HG03108 (cell line): ENCODE data around the gene IPP.
"Not testable (repeated sequence)": the region's sequence is repeated elsewhere in the genome, so short reads cannot be mapped to it uniquely, and the experiment has no call there.

Source experiments
- ATAC-seq: cut with Tn5 transposase; IDR thresholded peaks from one replicate; pipeline ENCODE4 v1.9.1; 2021; ENCODE audit warnings: moderate library complexity; ENCODE audit not compliant: unreplicated experiment

Gene IPP

DNA sequence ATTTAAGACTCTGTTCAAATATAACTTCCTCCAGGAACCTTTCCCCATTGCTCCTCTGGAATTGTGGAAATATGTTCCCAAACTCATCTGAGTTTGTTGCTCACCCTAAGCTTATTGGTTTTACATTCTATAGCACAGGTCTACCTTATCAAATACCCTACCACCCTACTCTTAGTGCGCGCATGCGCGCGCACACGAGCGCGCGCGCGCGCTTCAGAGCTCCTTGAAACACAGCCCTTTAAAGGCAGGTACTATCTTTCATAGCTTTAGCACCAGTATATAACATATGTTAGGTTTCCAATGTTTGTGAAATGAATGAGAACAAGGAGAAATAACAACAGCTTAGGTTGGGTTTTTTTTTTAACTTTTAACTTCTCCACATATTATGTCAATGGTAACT, 3.5 kb downstream of the IPP start:
- no peak for ATAC-seq

DNA sequence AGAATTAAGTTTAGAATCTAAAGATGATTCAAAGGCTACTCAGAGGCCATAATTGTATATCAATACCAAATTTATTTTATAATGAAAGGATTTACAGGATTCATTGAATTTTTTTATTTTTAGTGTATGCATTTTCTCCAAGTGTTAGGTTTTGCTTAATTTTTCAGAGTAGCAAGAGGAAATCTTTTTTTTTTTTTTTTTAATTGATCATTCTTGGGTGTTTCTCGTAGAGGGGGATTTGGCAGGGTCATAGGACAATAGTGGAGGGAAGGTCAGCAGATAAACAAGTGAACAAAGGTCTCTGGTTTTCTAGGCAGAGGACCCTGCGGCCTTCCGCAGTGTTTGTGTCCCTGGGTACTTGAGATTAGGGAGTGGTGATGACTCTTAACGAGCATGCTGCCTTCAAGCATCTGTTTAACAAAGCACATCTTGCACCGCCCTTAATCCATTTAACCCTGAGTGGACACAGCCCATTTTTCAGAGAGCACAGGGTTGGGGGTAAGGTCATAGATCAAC, 10.8 kb downstream of the IPP start:
- ATAC-seq = not testable (repeated sequence)

DNA sequence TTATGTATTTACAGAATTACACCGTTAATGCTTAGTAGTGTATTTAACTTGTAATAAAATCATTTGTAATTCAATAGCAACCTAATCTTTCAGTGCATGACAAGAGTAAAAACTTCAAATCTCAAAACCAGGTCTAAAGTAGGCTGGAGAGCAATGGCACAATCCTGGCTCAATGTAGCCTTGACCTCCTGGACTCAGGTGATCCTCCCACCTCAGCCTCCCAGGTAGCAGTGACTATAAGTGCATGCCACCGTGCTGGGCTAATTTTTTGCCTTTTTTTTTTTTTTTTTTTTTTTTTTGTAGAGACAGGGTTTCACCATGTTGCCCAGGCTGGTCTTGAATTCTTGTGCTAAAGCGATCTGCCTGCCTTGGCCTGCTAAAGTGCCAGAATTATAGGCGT, 11.3 kb downstream of the IPP start:
- ATAC-seq = no peak

DNA sequence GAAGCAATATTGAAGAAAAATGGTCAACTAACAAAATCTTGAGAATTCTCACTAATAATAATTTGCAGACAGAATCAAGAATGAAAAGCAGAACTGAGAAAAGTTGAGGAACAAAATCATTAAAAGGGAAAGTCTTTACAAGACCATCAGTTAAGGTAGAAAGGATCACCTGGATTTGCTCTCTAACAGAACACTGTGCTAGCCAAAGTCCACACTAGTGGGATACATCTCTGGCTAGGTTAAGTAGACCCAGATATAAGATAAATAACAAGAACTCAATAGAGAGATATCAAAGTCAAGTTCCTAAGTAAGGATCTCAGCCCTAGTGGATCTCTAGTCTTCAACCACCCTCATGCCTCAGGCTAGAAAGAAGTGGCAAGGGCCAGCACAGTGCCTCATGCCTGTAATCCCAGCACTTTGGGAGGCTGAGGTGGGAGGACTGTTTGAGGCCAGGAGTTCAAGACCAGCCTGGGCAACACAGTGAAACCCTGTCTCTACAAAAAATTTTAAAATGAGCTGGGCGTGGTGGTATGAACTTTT, 19.6 kb downstream of the IPP start:
- no peak for ATAC-seq

DNA sequence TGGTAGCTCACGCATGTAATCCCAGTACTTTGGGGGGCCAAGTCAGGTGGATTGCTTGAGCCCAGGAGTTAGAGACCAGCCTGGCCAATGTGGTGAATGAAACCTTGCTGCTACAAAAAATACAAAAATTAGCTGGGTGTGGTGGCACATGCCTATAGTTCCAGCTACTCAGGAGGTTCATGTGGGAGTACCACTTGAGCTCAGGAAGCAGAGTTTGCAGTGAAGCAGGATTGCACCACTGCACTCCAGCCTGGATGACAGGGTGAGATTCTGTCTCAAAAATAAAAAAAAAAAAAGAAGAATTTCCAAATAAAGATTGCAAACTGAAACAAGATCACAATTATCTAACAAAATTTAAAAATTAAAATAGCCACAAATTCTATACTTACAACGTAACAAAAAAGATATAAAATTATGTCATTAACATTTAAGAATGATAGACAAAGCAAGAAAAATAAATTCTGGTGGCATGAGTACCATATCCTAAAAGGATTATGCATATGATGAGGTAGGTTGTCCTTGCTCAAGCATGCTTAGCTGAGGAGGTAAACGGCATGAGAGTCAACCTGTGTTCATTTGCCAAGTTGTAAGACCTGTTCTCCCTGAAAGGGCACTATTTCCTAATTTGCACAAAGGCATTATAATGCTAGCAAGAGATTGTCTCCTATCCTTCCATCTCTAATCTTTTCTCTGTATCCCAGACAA, 20.2 kb downstream of the IPP start:
- ATAC-seq = no peak

DNA sequence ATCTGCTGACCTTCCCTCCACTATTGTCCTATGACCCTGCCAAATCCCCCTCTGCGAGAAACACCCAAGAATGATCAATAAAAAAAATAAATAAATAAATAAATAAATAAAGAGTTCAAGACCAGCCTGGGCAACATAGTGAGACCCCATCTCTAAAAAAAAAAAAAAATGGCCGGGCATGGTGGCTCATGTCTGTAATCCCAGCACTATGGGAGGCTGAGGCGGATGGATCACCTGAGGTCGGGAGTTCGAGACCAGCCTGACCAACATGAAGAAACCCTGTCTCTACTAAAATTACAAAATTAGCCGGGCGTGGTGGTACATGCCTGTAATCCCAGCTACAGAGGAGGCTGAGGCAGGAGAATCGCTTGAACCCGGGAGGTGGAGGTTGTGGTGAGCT, 24.4 kb downstream of the IPP start:
- ATAC-seq = not testable (repeated sequence)

DNA sequence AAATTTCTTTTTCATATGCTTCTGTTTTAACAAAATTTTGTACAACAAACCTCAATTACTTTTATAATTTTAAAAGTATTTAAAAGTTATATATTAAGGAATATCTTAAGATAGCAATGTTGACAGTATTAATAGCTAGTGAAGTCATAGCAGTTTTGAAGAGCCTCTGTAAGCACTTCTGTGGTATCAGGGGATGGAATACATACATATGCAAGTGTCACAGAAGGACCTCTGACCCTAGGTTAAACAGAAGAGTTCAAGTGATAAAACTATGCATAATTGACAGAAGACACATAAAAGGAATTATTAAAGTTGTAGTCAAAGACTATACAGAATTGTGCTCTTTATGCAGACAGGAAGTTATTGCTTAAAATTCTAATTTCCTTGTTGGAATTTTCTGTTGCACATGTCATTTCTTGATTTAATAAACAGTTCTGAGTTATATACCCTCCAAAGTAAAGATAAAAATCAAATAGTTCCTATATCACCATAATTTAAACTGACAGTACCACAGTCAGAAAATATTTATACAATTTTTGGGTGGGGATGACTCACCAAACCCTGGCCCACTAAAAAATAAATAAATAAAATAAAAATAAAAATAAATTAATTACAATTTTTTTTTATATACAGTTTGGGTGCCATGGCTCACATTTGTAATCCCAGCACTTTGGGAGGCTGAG, 27.1 kb downstream of the IPP start:
- ATAC-seq = no peak

DNA sequence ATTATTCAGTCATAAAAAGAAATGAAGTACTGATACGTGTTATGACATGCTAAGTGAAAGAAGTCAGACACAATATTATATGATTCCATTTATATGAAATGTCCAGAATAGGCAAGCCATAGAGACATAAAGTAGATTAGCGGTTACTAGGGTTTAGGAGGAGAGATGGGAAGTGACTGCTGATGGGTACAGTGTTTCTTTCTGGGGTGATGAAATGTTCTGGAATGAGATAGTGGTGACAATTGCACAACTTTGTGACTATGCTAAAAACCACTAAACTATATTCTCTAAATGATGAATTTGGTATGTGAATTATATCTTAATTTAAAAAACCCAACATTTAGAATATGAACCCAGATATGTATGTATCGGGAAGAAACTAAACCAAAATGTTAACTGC, 27.6 kb downstream of the IPP start:
- no peak for ATAC-seq

DNA sequence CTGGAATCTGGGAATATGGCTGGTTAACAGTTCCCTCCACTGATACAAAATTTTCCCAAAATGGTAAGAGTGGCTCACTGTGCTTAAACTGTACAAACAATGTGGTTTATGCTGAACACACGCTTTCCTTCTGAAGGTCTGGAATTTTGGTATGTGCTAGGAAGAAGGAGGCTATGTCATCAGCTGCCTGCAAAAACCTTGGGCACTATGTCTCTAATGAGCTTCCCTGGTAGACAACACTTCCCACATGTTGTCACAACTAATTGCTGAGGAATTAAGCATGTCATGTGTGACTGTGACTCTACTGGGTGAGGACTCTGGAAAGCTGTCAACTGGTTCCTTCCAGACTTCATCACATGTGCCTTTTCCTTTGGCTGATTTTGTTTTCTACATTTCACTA, 29.2 kb downstream of the IPP start:
- no peak for ATAC-seq

DNA sequence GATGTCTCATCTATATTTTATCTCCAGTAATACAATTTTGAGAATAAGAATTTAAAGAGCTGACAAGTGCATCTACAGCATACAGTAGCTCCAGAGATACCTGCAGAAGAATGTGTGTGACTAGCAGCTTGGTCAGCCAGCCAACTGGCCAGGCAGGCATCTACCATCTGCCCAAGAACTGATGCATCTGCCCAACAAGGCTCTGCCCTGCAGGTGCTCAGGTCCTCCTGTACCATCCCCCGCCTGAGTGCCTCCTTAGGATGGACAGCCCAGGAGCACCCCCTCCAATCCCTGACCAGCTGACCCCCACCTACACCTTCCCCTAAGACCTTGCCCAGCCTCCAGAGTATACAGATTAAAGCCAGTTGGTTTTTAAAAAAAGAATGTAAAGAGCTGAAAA, 32.2 kb downstream of the IPP start:
- ATAC-seq = no peak

DNA sequence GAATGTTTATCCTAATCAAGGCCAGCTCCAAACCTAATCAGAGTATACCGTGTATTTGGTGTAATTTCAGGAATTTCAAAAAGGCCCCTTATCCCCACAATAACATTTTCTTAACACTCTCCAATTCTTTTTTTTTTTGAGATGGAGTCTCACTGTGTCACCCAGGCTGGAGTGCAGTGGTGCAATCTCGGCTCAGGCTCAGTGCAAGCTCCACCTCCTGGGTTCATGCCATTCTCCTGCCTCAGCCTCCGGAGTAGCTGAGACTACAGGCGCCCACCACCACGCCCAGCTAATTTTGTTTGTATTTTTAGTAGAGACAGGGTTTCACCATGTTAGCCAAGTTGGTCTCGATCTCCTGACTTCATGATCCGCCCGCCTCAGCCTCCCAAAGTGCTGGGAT, 33.1 kb downstream of the IPP start:
- not testable (repeated sequence) for ATAC-seq

DNA sequence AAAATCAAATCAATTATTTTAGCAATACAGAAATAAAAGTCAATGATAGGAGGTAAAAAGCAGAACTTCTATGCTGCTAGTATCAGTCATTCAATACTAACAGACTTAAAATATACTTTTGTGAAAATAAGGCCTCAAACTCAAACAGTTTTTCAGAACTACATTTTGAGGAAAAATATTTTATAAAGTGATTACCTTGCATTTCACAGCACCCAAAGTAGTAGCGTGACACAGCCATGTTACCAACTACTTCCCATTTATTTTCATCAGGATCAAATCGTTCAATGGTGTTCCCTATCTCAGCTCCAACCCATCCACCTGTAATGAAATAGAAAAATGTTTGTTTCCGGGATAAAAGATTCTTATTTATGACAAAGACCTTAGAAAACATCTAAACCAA, 33.8 kb downstream of the IPP start:
- no peak for ATAC-seq

DNA sequence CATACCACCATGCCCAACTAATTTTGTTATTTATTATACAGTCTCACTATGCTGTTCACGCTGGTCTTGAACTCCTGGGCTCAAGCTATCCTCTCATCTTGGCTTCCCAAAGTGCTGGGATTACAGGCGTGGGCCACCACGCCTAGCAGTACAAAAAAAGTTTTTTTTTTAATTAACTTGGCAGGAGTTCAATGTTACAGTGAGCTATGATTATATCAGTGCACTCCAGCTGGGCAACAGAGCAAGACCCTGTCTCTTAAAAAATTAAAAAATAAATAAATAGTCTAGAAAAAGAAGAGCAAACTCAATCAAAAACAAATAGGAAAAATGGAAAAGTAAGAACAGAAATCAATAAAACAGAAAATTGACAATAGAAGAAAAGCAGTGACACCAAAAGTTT, 36.7 kb downstream of the IPP start:
- ATAC-seq = no peak

DNA sequence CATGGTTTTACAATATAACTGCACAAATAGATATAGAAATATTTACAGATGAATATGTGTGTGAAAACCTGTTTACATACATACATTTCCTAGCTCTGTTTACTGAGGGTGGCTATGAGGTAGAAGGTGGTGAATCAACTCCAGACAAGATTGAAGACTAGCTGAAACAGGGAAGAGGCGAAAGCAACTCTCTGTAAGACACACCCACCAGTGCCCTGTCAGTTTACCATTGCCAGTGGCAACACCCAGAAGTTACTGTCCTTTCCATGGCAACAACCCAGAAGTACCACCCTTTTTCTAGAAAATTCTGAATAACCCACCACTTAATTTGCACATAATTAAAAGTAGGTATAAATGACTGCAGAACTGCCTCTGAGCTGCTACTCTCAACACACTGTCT, 45.8 kb downstream of the IPP start:
- no peak for ATAC-seq

DNA sequence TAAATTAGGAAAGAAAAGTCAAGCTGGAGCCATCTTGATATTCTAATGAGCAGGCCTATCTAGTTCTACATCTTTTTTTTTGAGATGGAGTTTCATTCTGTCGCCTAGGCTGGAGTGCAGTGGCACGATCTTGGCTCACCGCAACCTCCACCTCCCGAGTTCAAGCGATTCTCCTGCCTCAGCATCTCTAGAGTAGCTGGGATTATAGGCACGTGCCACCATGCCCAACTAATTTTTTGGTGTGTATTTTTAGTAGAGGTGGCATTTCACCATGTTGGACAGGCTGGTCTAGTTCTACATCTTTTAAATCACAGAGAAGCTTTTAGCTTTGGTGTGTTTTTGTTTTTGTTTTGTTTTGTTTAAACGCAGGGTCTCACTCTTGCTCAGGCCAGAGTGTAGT, 55.6 kb downstream of the IPP start:
- ATAC-seq = no peak

DNA sequence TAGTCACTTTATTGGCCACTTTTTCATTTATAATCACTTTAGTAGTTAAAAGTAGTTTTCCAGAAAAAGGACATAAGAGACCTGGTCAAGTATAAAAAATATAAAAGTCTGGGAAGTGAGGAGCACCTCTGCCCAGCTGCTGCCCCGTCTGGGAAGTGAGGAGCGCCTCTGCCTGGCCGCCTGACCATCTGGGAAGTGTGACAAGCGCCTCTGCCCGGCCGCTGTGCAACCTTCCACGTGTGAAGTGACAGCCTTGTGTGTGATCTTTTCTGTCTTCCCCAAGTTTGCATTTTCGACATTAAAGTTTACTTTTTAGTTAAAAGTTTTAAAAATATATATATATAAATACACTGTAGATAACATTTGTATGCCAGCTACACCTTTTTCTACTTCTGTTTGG, 56.6 kb downstream of the IPP start:
- ATAC-seq = not testable (repeated sequence)

DNA sequence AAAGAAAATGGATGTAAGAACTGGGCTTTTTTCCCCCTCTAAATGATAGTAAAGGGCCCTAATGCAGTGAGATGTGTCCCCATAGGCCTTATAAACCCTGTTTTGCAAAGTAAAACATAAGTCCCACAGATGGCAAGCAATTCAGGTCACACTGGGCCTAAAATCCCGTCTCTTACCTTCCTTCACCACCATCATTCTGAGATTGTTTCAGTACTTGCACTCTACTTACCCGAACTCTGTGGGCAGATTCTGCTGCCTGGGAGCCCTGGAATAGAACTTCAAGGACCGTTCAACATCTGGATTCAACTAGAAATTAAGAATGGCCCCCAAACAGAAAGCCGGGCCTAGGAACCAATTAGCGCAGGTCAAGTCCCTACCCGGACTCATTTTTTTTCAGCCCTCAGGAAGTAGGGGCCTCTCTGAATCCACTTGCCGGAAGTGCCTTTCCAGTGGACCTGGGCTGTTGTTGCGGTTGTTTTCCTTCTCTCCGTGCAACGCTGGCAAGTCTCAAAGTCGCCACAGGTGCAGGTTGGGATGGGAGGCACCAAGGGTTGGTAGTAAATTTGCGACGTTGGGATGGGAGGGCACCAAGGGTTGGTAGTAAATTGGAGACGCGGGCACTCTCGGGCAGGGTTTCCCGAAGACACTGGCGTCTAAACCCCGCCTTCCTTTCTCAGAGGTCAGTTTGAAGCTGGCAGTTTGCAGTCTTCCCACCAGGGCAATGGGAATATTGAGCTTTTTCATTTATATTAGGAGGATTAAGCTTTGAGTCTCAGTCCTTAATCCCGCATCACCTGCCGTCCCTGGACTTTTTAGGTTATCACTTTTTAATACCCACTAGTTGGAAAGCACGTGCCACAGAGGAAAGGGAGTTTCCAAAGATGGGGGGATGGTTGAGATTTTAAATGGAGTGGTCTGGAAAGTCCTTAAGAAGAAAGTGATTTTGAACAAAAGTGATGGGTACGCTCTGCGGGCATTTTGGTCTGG, 62.4 kb downstream of the IPP start, which contains the start of gene TMEM69:
Gene TMEM69 (plus strand): TSS at position 428 of the 987 bp plus-strand sequence. CDS start 2,888 bp downstream, outside the sequence.
- no peak for ATAC-seq

DNA sequence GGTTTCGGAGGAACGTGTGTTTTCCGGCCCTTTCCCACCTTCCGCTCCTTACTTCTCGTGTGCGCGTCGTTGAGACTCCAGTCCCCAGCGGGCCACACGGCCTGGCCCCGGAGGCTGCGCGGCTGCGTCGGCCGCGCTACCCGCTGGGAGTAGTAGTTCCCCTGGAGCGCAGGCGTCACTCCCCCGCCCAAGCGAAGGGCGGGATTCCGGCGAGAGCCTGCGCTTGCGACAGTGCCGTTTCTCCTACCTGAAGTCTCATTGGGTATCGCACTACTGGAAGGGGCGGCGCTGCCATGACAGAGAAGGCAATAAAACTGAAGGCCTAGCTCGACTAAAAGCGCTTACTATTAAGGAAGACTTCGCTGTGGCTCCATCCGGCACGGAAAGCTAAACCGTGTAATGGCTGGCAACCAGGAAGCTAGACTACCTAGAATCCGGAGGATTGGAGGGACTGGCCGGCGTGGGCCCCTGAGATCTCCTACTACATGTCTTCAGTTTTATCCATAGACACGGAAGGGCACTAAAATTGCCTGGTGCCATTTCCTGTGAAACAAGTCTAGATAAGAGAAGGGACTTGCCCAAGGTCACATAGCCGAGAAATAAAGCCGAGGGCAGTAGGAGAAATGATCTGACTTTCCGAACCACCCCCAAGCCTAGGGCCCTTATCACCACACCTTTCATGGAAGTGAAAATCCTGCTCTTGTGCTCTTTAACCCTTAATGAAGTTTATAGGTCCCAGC, 63.3 kb downstream of the IPP start:
- ATAC-seq = peak; percentile 81

DNA sequence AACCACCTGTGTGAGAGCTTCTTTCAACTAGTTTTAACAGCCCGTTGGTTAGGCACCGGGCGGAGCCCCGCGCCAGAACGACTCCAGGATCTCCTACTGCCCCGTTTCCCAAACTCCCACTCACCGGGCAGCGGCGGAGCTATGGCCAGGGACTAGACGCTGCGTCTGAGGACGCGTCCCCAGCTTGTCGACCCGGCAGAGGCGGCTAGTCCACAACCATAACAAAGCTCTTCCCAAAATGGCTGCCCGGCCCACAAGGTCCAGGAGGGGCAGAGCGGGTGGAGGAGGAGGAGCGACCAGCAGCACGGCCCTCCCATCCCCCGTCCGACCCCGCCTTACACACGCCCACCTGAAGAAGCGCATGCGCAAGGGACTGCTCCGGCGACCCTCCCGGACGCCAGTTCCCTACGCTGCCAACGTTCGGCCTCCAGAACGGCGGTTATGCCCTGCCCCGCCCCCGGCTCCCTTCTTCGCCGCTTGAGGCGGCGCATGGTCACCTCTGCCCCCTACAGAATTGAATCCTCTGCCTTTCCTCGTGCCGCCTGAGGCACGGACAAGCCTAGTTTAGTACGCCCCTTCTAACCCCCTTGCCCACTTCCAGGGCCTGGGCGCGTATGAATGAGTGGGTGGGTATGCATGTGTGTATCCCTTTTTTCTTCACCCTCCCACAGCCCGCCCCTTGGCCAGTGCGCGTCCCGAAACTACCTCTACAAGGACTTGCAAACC, 64.0 kb downstream of the IPP start, which contains the start of gene GPBP1L1:
Gene GPBP1L1 (minus strand): TSS at position 246 of the 726 bp plus-strand sequence. CDS start 27,446 bp downstream, outside the sequence.
- ATAC-seq = peak; percentile 45

DNA sequence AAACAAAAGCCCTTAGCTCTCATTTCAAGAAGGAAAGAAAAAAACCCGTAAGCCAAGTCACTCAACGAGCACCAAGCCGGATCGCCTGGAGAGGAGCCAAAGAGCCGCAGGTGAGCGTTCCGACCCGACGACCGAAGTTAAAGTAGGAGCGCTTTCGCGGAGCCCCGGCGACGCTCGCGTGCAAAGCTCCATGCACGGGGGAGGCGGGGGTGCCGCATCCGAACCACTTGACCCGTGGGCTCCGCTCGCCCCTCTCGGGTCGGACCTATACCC, 64.5 kb downstream of the IPP start:
- ATAC-seq = peak; percentile 3
